Endothelial cell of umbilical vein (primary cell): ENCODE results near the gene XXYLT1. TPM values are rescaled to one million over a fixed set of nuclear protein-coding genes. Genes with fewer than 3 reads are reported as not detected.

Experiments used
- BruUV-seq: library from RNA; stranded (reverse); fragments of 400-500 nt; replicated peaks from 2 replicates; lab custom pipeline; 2021; lab: Mats Ljungman, UMichigan
- CTCF ChIA-PET: fragments of 300-600, 350-600 bp; sonication (Branson Sonifier 250); formaldehyde crosslinking; loops from one replicate; lab custom pipeline; 2021; ENCODE audit warnings: antibody characterized with exemption, inconsistent platforms; lab: Charles Lee
- POLR2A ChIA-PET: fragments of 300-600, 350-600 bp; sonication (Branson Sonifier 250); formaldehyde crosslinking; loops from one replicate; lab custom pipeline; 2021; ENCODE audit warnings: antibody characterized with exemption, inconsistent platforms; lab: Charles Lee
- DNase-seq: peaks from one replicate; pipeline ENCODE4 v3.0.0-alpha.2; 2011; ENCODE audit warnings: low read depth, low spot score
- FAIRE-seq: peaks from 2 replicates; lab custom pipeline; 2011; peaks lifted over from hg19 to GRCh38; lab: Jason Lieb, UNC
- H2AFZ ChIP-seq: 2 replicates; pipeline ENCODE4 v1.6.0; 2012; ENCODE audit warnings: low read depth, low read length, control low read depth, inconsistent platforms
- H3K27ac ChIP-seq: 2 replicates; pipeline ENCODE4 v1.5.1; 2011; ENCODE audit warnings: low read depth, mild to moderate bottlenecking, control low read depth, low read length, moderate library complexity; ENCODE audit not compliant: insufficient read depth
- H3K27me3 ChIP-seq, 2 experiments: 2 replicates each; pipeline versions ENCODE4 v1.6.0 to v1.6.1; 2011; ENCODE audit warnings: low read length in 2 of 2, mixed read lengths in 1 of 2; ENCODE audit not compliant: control insufficient read depth in 2 of 2, insufficient read depth in 2 of 2
- H3K36me3 ChIP-seq, 2 experiments: 2 replicates in 1 of 2; 3 replicates in 1 of 2; pipeline ENCODE4 v1.5.1; 2011; ENCODE audit warnings: low read length in 2 of 2, mild to moderate bottlenecking in 1 of 2, moderate library complexity in 1 of 2; ENCODE audit not compliant: control insufficient read depth in 2 of 2, insufficient read depth in 2 of 2; ENCODE audit errors: extremely low read depth in 1 of 2
- H3K4me1 ChIP-seq: 3 replicates; pipeline ENCODE4 v1.5.1; 2011; ENCODE audit warnings: mild to moderate bottlenecking, low read length; ENCODE audit not compliant: control insufficient read depth, insufficient read depth; ENCODE audit errors: extremely low read depth
- H3K4me2 ChIP-seq: 2 replicates; pipeline ENCODE4 v1.6.1; 2011; ENCODE audit warnings: low read length, control low read depth, mixed read lengths; ENCODE audit not compliant: insufficient read depth
- H3K4me3 ChIP-seq, 3 experiments: fragments of 200-600 bp in 1 of 3; sonication (generic), shearing (Covaris generic) in 1 of 3; replicated peaks in 1 of 3; 2 replicates each; pipeline ENCODE4 v1.5.1; 2011 to 2016; ENCODE audit warnings: control low read depth in 3 of 3, low read length in 3 of 3, mild to moderate bottlenecking in 2 of 3, inconsistent platforms in 1 of 3, low read depth in 1 of 3, moderate library complexity in 1 of 3; ENCODE audit not compliant: insufficient read depth in 1 of 3
- H3K79me2 ChIP-seq: 2 replicates; pipeline ENCODE4 v1.6.0; 2012; ENCODE audit warnings: low read length, inconsistent platforms; ENCODE audit not compliant: control insufficient read depth, insufficient read depth
- H3K9ac ChIP-seq: replicated peaks from 2 replicates; pipeline ENCODE3; 2011; ENCODE audit warnings: low read length, control low read depth; ENCODE audit not compliant: insufficient read depth; ENCODE audit errors: extremely low read depth
- H3K9me1 ChIP-seq: replicated peaks from 3 replicates; pipeline ENCODE4 v1.6.0; 2011; ENCODE audit warnings: mild to moderate bottlenecking, low read length; ENCODE audit not compliant: control insufficient read depth, insufficient read depth; ENCODE audit errors: extremely low read depth
- H3K9me3 ChIP-seq: replicated peaks from 2 replicates; pipeline ENCODE4 v1.5.1; 2012; ENCODE audit warnings: low read length, inconsistent platforms; ENCODE audit not compliant: control insufficient read depth, insufficient read depth
- H4K20me1 ChIP-seq: replicated peaks from 2 replicates; pipeline ENCODE3; 2011; ENCODE audit warnings: mild to moderate bottlenecking, low read length; ENCODE audit not compliant: control insufficient read depth, insufficient read depth; ENCODE audit errors: extremely low read depth
- CTCF ChIP-seq, 2 donors: IDR thresholded peaks; 1 replicate in 1 of 2; 2 replicates in 1 of 2; pipeline ENCODE4 v1.5.1; 2011; ENCODE audit warnings: low read length in 2 of 2, mild to moderate bottlenecking in 2 of 2, moderate library complexity in 2 of 2, control low read depth in 1 of 2, inconsistent platforms in 1 of 2, low read depth in 1 of 2; ENCODE audit not compliant: insufficient read depth in 1 of 2; ENCODE audit errors: extremely low read depth in 1 of 2
- EZH2 ChIP-seq: IDR thresholded peaks from 2 replicates; pipeline ENCODE4 v1.6.1; 2012; ENCODE audit warnings: borderline replicate concordance, low read depth, mild to moderate bottlenecking, moderate library complexity, low read length, inconsistent platforms; ENCODE audit not compliant: severe bottlenecking
- FOS ChIP-seq: IDR thresholded peaks from 2 replicates; pipeline ENCODE4 v1.6.1; 2011; ENCODE audit warnings: mild to moderate bottlenecking, low read length, moderate library complexity, borderline replicate concordance; ENCODE audit not compliant: insufficient read depth
- GATA2 ChIP-seq: IDR thresholded peaks from 2 replicates; pipeline ENCODE4 v1.7.0; 2011; ENCODE audit warnings: low read depth, mild to moderate bottlenecking, moderate library complexity, mixed read lengths, low read length; ENCODE audit not compliant: insufficient read length, insufficient read depth
- JUN ChIP-seq: IDR thresholded peaks from 2 replicates; pipeline ENCODE4 v1.6.1; 2011; ENCODE audit warnings: borderline replicate concordance, low read depth; ENCODE audit not compliant: insufficient read length, insufficient read depth
- MYC ChIP-seq: IDR thresholded peaks from one replicate; pipeline ENCODE4 v1.6.1; 2011; ENCODE audit warnings: mild to moderate bottlenecking, low read depth, low read length
- POLR2A ChIP-seq: IDR thresholded peaks from 2 replicates; pipeline ENCODE4 v1.6.1; 2012; ENCODE audit warnings: low read depth, mild to moderate bottlenecking, control low read depth, low read length
- POLR2AphosphoS5 ChIP-seq: IDR thresholded peaks from 2 replicates; pipeline ENCODE4 v1.6.1; 2012; ENCODE audit warnings: low read depth, mild to moderate bottlenecking, control low read depth, low read length, moderate library complexity; ENCODE audit not compliant: insufficient read depth
- dilution Hi-C: fragments of 300-500 bp; cut with MboI; formaldehyde crosslinking; loops from one replicate; pipeline ENCODE4 v1.15.0; 2019; ENCODE audit warnings: low sequenced_read_pairs; ENCODE audit not compliant: extremely low pct_ligation_motif_present
- intact Hi-C: fragments of 100-400 bp; cut with micrococcal nuclease; formaldehyde crosslinking; loops from one replicate; pipeline ENCODE4 v1.10.0; 2022
- polyA plus RNA-seq, 4 experiments: library from polyadenylated mRNA; depleted of rRNA in 3 of 4; stranded (reverse) in 3 of 4; unstranded in 1 of 4; fragments of >200 nt; gene quantifications; 2 replicates each; pipeline versions ENCODE4 v1.2.1 to v1.2.3, GENCODE V29; 2011 to 2012; ENCODE audit warnings: missing spikeins in 1 of 4
- total RNA-seq: library from RNA; stranded (reverse); gene quantifications from 2 replicates; pipeline ENCODE4 v1.2.3, GENCODE V29; 2021
- TF ChIP-seq, protein P1 (sequence below): IDR thresholded peaks from 2 replicates; pipeline ENCODE4 v1.6.1; 2011; ENCODE audit not compliant: insufficient read depth, insufficient read length

The XXYLT1 gene
- total and polyA plus RNA-seq, 2 donors (not counting 3 experiments of a cell fraction or from before 2014, with no cell fraction given), result 54.4 to 78.1 TPM

- Histone ChIP-seq H3K79me2 (peaks cover 6% of the 10 kb centered on the region), H3K27me3 (no peaks in the 10 kb centered on the region), H3K4me2 (peak overlapping the region; percentile 40), H3K27ac (peak overlapping the region; percentile 95), H2AFZ (no peak overlapping the region), H3K9me1 (no peaks in the 10 kb centered on the region), H3K9ac (peak overlapping the region; percentile 71), H3K4me1 (peaks cover 86% of the 10 kb centered on the region), H3K36me3 (no peaks in the 10 kb centered on the region), H3K9me3 (no peaks in the 10 kb centered on the region), H4K20me1 (no peaks in the 10 kb centered on the region), H3K4me3 (no peak overlapping the region)
- peak; percentile 87 for DNase-seq
- ChIA-PET CTCF (interaction anchor here (0.7 to 2.9 kb wide), 23 partner anchors 11 to 521 kb away, joined by 3 to 24 read pairs (median 4); partner anchors contain the start of gene LSG1), POLR2A (interaction anchor here (0.7 to 2.1 kb wide), 16 partner anchors 8 to 472 kb away, joined by 3 to 12 read pairs (median 4); partner anchors contain the start of gene FAM43A)
- dilution Hi-C loops, result loop anchor here (5.0 kb wide), 1 partner anchor 103 kb away; no protein-coding TSS in a partner anchor
- intact Hi-C loops, result loop anchor here (1.0 kb wide), 1 partner anchor 8 kb away; no protein-coding TSS in a partner anchor
- no peak for TF ChIP-seq FOS
- TF ChIP-seq GATA2, result no peak
- TF ChIP-seq CTCF (IDR thresholded peaks at IDR 0.05; ENCODE audit: extremely low read depth in 1 of 2, insufficient read depth in 1 of 2, low read depth in 1 of 2, low read length in 2 of 2), result no peak
- no peak for TF ChIP-seq EZH2
- TF ChIP-seq, protein P1, sequence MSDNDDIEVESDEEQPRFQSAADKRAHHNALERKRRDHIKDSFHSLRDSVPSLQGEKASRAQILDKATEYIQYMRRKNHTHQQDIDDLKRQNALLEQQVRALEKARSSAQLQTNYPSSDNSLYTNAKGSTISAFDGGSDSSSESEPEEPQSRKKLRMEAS, result peak; percentile 66
- peak; percentile 72 for TF ChIP-seq POLR2A
- no peak for TF ChIP-seq JUN
- no peak for TF ChIP-seq POLR2AphosphoS5
- no peak for TF ChIP-seq MYC
- no TSS peak for BruUV-seq
- no peak for FAIRE-seq
Observed at GRCh38 chr3:195154111-195154791, 116.7 kb downstream of the XXYLT1 start.
